SK-N-SH (cell line): ENCODE data around the gene SLCO2A1.

ENCODE experiments used
- CHD2 ChIP-seq: fragments of 150-350 bp; IDR thresholded peaks from 2 replicates; pipeline ENCODE4 v1.6.1; 2018; ENCODE audit warnings: low read length; ENCODE audit not compliant: partially characterized antibody
- EP300 ChIP-seq, 2 experiments: IDR thresholded peaks; 2 replicates each; pipeline versions ENCODE4 v1.4.0 to v1.6.1; 2012; ENCODE audit warnings: borderline replicate concordance in 1 of 2, low read depth in 1 of 2, low read length in 1 of 2
- JUND ChIP-seq: IDR thresholded peaks from 2 replicates; pipeline ENCODE4 v1.4.0; 2012
- POLR2AphosphoS5 ChIP-seq: IDR thresholded peaks from 2 replicates; pipeline ENCODE4 v1.6.1; 2012; ENCODE audit warnings: low read depth, low read length
- ZBTB33 ChIP-seq: IDR thresholded peaks from 2 replicates; pipeline ENCODE4 v1.4.0; 2012; ENCODE audit warnings: low read depth, borderline replicate concordance
- TF ChIP-seq, protein P1 (sequence below): fragments of 200-600 bp; sonication (generic); IDR thresholded peaks from 2 replicates; pipeline ENCODE4 v1.6.1; 2017; ENCODE audit warnings: antibody characterized with exemption, mild to moderate bottlenecking, moderate library complexity
- TF ChIP-seq, protein P2 (sequence below): IDR thresholded peaks from 2 replicates; pipeline ENCODE4; 2012
- TF ChIP-seq, protein P3 (sequence below): fragments of 150-350 bp; IDR thresholded peaks from 2 replicates; pipeline ENCODE4 v1.6.1; 2017; ENCODE audit warnings: antibody characterized with exemption, low read length, low read depth, borderline replicate concordance

DNA sequence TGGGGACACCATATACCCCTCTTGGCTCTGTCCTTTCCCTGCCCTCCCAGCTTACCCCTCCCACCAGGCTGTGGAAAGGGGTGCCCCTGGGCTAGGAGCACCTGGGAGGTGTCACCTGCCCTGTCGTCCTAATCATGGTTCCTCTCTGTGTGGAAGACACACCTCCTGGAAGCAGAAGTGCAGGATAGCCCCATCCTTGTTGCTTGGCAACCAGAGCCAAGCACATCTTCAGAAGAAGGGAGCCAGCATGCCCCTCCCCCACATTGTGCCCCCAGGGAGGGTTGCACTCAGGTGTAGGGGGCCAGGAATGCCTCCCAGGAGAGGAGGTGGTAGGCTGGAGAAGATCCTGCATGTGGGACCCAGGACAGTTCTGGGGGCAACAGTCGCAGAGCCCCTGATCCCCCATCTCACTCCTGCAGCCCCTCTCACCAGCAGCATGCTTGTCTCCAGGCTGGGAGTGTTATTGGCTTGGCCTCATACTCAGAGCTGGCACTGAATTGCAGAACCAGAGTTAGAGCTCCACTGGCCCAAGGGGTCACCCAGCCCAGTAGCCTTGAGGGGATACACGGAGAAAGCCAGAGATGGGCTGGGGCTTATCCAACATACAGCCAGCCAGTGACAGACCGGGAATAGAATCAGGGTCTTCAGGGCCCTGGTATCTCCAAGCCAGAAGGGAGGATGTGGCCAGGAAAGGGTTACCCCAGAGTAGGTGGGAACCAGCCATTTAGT is 142.5 kb downstream of the SLCO2A1 start:
- TF ChIP-seq POLR2AphosphoS5 (no peak), EP300 (IDR thresholded peaks at IDR 0.05; ENCODE audit: borderline replicate concordance in 1 of 2, low read depth in 1 of 2, low read length in 1 of 2) (no peak), JUND (no peak), ZBTB33 (no peak), CHD2 (no peak)
- TF ChIP-seq, protein P1, sequence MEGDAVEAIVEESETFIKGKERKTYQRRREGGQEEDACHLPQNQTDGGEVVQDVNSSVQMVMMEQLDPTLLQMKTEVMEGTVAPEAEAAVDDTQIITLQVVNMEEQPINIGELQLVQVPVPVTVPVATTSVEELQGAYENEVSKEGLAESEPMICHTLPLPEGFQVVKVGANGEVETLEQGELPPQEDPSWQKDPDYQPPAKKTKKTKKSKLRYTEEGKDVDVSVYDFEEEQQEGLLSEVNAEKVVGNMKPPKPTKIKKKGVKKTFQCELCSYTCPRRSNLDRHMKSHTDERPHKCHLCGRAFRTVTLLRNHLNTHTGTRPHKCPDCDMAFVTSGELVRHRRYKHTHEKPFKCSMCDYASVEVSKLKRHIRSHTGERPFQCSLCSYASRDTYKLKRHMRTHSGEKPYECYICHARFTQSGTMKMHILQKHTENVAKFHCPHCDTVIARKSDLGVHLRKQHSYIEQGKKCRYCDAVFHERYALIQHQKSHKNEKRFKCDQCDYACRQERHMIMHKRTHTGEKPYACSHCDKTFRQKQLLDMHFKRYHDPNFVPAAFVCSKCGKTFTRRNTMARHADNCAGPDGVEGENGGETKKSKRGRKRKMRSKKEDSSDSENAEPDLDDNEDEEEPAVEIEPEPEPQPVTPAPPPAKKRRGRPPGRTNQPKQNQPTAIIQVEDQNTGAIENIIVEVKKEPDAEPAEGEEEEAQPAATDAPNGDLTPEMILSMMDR, result no peak
- TF ChIP-seq, protein P2, sequence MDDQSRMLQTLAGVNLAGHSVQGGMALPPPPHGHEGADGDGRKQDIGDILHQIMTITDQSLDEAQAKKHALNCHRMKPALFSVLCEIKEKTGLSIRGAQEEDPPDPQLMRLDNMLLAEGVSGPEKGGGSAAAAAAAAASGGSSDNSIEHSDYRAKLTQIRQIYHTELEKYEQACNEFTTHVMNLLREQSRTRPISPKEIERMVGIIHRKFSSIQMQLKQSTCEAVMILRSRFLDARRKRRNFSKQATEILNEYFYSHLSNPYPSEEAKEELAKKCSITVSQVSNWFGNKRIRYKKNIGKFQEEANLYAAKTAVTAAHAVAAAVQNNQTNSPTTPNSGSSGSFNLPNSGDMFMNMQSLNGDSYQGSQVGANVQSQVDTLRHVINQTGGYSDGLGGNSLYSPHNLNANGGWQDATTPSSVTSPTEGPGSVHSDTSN, result no peak
- TF ChIP-seq, protein P3, sequence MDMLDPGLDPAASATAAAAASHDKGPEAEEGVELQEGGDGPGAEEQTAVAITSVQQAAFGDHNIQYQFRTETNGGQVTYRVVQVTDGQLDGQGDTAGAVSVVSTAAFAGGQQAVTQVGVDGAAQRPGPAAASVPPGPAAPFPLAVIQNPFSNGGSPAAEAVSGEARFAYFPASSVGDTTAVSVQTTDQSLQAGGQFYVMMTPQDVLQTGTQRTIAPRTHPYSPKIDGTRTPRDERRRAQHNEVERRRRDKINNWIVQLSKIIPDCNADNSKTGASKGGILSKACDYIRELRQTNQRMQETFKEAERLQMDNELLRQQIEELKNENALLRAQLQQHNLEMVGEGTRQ, result no peak
